ENCODE results near the gene PNO1.

GRCh38 chr2:68156419-68156818, 1.3 kb upstream of the PNO1 start:
- TF ChIP-seq POLR2A (IDR thresholded peaks at IDR 0.05; ENCODE audit: low read depth, low read length): no peak
- no peak for TF ChIP-seq CTCF (IDR thresholded peaks at IDR 0.05; ENCODE audit: extremely low read depth in 1 of 2, insufficient read depth in 1 of 2, low read depth in 1 of 2, low read length in 2 of 2)
- TF ChIP-seq FOS (IDR thresholded peaks at IDR 0.05; ENCODE audit: borderline replicate concordance, insufficient read depth, low read length): no peak
- no peak for TF ChIP-seq MAX (IDR thresholded peaks at IDR 0.05; ENCODE audit: insufficient read depth, insufficient read length)
- TF ChIP-seq EZH2 (IDR thresholded peaks at IDR 0.05; ENCODE audit: borderline replicate concordance, low read depth, low read length, severe bottlenecking): no peak
